ENCODE data around the gene RHOC.
A peak's percentile ranks its signal among the peaks of the same experiment; 100 is the strongest.

Gene RHOC

DNA sequence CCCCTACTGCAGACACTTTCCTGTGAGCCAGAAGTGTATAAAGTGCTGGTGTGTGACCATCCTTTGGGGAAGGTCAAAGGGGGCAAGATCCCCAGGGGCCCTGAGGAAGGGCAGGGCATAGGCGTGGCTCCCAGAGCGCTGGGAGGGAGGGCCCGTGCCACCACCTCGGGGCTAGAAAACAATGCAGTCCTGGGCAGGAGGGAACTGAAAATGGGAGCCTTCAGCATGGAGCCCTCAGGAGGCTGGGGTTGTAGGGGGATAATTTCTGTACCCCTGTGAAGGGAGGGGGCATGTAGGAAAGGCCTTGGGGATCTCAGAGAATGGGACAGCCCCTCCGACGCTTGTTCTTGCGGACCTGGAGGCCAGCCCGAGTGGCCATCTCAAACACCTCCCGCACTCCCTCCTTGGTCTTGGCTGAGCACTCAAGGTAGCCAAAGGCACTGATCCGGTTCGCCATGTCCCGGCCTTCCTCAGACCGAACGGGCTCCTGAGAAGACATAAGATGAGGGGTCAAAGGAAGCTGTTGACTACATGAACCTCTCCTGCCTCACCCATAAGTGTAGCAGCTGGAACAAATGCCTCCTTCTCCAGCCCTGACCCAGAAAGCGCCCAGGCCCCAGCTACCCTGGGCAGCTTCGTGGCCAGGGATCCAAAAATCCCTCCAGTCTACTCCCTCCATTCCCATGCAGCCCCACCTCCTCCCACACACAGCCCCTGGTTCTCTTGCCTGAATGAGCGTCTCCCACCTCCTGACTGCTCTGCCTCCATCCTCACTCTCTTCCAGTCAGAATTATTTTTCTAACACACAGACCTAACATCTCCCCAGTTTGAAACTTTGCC is 5.5 kb downstream of the RHOC start:
- DNase-seq = no peak

DNA sequence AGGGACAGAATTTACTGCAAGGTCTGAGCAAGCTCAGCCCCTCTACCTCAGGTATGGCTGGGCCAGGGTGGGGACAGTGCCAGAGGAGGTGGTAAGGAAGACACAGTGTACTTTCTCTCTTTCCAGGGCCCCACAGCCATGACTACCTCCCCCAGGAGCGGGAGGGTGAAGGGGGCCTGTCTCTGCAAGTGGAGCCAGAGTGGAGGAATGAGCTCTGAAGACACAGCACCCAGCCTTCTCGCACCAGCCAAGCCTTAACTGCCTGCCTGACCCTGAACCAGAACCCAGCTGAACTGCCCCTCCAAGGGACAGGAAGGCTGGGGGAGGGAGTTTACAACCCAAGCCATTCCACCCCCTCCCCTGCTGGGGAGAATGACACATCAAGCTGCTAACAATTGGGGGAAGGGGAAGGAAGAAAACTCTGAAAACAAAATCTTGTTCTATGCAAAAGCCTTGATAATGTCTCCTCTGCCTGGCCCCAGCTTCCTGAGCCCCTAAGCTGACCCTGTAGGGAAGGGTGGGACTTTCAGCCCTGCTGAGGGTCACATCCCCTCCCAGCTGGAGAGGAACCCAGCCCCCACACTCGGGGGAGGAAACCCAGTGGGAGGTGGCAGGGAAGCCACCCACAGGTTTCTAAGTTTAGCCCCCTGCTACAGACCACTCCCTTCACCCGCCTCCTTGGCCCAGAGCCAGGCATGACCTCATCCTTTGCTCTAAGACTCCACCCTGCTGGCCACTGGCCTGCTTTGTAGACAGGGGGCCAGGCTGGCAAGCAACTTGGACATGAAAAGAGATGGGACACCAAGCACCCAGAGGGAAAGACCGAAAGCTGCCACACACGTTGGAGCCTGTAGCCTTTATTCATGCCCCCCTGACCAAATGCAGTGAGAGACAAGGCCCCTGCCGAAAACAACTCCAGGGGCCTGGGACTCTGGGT is 6.4 kb downstream of the RHOC start:
- peak; percentile 75 for DNase-seq

DNA sequence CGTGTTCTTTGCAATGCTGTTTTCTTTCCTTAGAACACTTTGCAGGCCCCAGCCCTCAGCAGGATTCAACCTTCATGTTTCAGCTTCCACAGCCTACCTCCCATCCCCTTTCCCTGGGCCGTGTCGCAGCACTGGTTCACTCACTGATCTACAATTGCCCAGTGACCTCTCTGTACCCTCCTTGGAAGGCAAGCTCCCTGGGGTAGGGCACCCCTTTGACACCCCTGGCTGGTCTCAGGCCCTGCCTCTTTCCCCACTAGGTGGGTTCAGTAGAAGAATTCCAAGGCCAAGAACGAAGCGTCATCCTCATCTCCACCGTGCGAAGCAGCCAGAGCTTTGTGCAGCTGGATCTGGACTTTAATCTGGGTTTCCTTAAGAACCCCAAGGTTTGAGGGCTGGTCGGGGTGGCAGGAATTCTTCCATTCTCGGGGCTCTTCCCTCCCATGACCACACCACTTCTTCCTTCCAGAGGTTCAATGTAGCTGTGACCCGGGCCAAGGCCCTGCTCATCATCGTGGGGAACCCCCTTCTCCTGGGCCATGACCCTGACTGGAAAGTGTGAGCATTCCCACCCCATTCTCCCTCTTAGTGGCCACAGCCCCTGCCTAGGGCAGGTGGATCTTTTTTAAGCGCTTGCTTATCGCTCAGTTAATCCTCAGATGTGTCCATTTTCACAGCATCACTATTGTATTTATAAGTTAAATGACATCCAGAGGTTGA is 7.3 kb downstream of the RHOC start:
- no peak for DNase-seq

DNA sequence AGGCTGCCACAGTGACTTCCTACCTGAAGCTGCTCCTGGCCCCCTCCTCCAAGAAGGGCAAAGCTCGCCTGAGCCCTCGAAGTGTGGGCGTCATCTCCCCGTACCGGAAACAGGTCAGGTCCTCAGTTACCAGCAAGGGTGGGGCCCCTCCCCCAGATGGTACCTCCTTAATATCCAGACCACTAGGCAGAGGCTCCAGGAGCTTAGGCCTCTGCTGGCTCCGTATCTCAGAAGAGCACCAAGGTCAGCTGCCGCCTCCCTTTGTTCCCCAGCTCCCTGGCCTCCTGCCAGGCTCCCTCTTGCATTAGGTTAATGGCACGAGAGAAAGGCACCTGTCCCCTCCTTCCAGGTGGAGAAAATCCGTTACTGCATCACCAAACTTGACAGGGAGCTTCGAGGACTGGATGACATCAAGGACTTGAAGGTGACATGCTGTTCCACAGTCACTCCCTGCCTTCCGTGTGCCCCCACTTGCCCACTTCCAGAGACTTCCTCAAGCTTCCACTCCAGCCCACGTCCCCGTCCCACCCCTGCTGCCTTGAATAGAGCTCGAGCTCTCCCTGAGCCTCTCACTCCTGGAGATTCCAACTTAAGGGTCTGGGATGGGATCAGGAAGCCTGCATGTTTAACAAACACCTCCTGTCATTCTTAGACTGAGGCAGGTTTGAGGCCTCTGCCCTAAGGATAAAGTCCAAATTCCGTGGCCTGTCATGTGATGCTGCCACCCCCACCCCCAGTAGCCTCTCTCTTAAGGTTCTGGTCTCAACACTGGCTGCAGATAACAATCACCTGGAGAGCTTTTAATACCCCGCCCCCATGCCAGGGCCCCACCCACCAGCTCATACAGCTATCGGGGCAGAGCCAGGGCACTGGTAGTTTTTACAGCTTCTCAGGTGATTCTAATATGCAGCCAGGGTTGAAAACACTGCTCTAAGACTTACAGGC is 8.3 kb downstream of the RHOC start:
- DNase-seq = no peak

DNA sequence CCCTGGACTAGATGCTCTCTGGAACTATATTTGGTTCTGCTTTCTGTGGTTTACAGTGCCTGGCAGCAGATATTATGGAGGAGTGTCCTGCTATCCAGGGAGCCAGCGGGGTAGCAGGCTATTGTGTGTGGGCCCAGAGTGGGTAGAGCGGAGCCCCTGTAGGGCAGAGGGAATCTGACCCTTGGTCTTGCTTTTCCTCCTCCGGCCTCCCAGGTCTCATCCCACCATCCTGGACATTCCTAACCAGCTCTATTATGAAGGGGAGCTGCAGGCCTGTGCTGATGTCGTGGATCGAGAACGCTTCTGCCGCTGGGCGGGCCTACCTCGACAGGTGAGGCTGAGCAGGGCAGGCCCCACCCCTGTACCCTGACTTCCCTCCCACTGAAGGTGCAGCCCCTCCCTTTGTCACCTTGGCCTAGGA is 9.1 kb downstream of the RHOC start:
- DNase-seq = no peak

DNA sequence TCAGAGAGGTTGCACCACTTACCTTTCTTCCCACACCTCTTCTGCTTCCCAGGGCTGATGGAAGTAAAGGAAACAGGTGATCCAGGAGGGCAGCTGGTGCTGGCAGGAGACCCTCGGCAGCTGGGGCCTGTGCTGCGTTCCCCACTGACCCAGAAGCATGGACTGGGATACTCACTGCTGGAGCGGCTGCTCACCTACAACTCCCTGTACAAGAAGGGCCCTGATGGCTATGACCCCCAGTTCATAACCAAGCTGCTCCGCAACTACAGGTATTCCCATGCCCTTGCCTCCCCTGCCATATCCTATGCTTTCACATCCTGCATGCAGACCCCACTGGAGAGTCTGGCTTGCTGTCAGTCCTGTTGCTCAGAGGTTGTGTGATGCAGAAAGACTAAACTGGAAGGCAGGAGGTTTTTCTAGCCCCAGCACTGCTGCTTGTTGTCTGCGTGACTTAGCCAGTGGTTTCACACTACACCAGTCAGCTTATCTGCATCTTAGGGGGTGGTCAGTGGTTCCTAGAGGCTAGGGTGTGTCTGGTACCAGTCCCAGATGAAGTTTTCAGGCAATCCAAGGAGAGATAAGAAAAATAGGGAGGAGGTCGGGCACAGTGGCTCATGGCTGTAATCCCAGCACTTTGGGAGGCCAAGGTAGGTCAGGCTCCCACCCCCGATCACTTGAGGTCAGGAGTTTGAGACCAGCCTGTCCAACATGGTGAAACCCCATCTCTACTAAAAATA is 10.2 kb downstream of the RHOC start:
- DNase-seq = no peak

DNA sequence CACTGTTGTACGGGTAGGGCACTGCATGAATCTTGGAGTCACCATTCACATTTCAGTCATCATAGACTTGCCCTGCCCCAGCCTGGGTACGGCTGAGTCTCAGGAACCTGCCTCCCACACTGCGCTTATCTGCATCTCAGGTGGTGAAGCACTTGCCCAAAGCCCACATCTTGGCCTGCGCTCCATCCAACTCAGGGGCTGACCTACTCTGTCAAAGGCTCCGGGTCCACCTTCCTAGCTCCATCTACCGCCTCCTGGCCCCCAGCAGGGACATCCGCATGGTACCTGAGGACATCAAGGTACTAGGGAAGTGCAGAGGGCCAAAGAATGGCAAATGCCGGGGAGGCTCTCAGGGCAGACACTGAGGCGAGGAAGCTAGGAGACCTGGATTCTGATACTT is 11.7 kb downstream of the RHOC start:
- no peak for DNase-seq

DNA sequence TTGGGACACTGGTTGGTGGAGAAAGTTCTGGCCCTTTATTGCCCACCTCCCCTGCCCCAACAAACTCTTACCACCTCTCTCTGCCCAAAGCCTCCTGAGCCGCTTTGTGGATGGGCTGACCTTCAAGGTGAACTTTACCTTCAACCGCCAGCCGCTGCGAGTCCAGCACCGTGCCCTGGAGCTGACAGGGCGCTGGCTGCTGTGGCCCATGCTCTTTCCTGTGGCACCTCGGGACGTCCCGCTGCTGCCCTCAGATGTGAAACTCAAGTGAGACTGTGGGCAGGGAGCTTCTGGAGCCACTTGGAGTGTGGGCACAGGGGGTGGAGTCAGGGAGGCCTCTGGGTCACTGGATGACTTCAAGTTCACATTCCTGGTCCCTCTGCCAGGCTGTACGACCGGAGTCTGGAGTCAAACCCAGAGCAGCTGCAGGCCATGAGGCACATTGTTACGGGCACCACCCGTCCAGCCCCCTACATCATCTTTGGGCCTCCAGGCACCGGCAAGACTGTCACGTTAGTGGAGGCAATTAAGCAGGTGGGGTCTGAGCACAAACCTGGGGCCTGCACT is 12.5 kb downstream of the RHOC start:
- DNase-seq = no peak

DNA sequence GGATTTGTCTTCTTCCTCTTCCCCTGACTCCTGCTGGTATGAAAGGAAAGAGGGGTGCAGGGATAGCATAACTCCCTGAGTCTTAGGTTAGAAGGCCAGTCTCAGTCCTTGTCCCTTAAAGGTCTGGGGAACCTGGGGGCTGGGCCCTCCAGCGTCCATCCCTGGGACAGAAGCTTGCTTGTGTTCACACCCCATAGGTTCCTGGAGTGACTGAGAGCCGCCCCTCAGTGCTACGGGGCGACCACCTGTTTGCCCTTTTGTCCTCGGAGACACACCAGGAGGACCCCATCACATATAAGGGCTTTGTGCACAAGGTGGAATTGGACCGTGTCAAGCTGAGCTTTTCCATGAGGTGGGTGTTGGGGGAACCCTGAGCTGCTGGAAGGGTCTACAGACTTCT is 13.1 kb downstream of the RHOC start:
- DNase-seq = no peak

DNA sequence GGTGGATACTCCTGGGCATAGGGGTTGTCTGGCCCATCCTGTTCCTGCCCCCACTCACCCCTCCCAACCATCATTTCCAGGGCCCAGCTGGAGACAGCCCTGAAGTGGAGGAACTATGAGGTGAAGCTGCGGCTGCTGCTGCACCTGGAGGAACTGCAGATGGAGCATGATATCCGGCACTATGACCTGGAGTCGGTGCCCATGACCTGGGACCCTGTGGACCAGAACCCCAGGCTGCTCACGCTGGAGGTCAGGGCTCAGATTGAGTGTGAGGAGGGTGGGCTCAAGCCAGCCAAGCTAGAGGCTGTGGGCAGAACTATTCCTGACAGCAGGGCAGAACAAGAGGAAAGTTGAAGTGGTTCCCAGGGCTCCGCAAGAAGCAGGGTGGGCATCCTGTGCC is 14.2 kb downstream of the RHOC start:
- no peak for DNase-seq

DNA sequence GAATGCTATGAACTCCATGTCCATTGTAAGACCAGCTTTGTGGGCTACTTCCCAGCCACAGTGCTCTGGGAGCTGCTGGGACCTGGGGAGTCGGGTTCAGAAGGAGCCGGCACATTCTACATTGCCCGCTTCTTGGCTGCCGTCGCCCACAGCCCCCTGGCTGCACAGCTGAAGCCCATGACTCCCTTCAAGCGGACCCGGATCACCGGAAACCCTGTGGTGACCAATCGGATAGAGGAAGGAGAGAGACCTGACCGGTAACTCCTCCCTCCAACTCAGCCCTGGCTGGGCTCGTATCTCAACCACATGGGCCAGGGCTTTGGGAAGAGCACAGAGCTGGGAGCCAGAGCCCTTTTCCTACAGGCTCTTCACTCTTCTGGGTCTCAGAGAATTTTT is 17.1 kb downstream of the RHOC start:
- DNase-seq = no peak

DNA sequence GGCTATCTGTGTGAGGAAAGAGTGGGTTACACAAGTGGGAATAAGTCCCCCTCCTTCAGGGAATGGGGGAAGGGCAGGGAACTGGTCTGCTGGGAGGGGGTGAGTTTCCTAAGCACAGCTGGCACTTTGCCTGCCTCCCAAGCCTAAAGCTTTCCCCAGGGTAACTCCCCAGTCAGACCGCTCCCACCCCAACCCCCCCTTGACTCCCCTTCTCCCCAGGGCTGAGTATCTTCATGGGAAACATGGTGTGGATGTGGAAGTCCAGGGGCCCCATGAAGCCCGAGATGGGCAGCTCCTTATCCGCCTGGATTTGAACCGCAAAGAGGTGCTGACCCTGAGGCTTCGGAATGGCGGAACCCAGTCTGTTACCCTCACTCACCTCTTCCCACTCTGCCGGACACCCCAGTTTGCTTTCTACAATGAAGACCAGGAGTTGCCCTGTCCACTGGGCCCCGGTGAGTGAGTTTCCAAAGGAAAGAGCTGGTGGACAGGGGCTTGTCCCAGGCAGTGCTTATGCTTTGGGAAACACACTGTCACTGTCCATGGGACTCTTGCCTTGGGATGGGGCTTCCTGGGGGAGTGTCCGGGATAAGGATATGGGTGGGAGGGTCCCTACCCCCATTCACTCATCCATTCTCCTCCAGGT is 17.6 kb downstream of the RHOC start:
- DNase-seq = no peak

DNA sequence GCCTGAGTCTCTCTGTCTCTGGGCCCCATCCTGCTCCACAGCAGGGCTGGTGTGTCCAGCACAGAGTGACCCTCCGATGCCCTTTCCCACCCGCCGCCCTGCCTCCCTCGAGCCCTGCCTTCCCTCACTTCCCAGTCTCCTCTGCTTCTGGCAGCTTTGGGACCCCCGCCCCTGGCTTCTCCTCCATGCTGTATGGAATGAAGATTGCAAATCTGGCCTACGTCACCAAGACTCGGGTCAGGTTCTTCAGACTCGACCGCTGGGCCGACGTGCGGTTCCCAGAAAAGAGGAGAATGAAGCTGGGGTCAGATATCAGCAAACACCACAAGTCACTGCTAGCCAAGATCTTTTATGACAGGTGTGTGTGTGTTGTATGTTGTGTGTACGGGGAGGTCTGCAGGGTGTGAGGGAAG is 18.1 kb downstream of the RHOC start:
- DNase-seq = no peak

DNA sequence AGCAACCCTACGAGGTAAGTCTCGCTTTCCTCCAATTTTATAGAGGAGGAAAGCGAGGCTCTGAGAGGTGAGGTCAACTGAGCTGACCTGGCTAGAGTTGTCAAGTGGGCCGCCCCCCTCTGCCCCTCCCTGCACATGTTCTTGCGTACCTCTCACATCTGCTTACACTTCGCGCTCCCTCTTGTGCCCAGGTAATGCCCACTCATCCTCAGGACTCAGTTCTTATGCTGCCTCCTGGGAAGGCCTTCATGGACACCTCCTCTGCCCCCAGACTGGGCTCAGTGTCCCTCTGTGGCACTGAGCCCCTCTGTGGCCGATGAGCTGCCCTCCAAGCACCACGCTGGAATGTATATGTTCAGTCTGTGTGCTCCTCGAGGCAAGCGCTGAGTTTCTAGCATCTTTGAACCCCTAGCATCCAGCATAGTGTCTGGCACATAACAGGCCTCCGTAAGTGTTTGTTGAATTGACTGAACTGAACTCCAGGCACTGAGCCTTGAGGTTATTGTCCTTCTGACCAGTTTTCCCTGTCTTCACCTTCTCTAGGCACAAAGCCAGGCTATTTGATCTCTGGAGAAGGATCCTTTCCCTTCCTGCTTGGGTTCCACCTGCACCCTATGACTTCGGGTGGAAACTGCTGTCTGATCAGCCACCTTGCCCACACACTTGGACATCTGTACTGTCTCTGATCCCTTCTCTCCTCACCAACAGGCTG is 19.0 kb downstream of the RHOC start:
- DNase-seq = no peak

DNA sequence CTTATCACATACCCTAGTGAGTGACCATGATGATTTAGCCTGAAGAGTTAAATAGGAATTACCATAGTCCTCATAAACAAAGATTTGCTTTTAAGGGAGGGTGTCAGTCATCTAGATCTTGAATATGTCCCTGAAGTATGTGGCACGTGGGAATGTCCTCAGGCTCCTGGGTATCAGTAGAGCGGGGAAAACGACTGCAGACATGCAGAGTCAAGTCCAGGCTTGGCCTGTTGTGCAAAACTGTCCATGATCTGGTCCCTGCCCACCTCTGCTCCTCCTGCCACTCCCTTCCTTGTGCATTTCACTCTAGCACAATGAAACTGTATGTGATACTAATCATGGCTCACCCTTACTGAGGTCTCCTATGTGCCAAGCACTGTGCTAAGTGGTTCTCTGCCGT is 19.6 kb downstream of the RHOC start:
- DNase-seq = no peak

DNA sequence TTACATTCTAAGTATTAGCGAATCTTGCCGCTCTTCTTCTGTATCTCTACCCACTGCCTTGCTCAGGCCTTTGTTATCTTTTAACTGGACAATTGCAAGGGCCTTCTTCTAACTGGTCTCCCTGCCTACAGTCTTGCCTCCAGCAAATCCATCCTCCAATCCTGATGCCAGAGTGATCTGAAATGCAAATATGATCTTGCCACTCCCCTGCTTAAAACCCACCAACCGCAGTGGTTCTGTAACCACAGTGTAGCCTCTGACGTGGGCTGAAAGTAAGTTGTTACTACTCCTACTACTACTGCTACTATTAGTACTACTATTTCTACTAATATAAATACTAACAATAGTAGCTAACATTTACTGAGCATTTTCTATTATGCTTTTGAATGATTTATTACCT is 20.1 kb downstream of the RHOC start:
- no peak for DNase-seq

DNA sequence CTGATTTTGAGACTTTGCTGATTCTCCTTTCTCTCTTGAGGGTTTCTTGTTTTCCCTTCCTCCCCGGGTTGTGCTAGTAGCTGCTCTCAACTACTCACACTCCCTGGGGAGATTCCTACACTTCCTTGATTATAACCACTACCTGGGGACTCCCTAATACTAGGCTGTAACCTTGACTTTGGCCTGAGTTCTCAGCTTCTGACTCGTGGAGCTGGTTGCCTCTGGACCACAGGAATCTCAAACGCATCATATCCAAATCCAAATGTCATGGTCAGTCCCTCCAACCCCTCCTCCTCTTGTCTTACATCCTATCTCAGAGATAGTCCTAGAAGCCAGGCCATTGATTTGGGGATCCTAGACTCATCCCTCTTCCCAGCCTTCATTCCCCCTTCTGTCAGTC is 20.5 kb downstream of the RHOC start:
- no peak for DNase-seq

DNA sequence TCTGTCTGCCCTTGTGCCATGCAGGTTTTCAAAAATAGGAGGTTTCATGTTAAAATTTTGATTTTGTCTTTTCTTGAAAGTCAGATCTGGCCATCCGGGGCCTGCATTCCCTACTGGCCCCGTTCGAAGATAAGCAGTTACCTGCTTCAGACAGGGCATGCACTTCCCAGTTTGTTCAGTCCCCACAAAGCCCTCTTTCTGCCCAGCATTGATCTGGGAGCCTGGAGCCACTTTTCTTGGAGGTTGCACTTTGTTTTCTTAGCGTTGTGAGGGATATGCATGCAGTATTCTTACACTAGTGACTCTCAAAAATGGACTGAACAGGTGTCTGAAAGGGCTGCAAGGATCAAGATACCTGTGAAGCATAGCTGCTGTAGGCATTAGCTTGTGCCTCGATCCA is 21.0 kb downstream of the RHOC start:
- no peak for DNase-seq

DNA sequence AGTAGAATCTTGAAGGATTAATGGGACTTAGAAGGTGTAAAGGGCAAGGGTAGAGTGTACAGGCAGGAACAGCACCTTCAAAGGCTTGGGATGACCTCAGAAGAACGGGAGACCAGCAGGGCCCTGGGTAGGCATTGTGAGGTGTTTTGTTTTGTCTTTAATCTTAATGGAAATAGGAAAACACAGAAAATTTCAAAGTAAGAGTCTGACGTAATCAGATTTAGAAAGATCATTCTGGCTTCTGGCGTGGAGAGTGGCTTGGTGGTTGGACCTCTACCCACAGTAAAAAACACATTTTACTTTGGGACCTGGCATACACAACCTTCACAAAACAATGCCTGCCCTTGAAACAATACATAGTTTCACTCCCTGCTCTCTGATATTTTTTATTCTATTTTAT is 28.3 kb downstream of the RHOC start:
- DNase-seq = no peak

DNA sequence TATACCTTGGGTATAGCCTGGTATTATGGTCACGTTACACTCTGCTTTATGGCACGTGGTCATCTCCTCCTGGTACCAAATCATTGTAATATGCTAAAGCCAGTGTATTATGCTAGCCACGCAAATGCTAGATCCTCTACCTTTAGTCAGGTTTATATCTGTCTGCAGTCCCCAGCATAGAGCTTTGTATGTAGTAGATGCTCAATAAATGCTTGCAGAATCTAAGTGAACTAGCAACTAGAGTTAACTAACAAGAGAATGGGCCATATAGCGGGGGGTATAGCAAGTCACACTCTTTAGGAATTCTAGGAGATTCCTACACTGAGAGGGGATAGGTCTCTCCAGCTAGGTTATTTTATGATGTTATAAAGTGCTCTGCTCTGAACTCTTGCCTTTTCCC is 29.4 kb downstream of the RHOC start:
- no peak for DNase-seq

Data from CD4-positive, alpha-beta T cell treated with Interleukin-12 subunit alpha and Interleukin-12 subunit beta, for 1 hour (primary cell).